SK-N-MC (cell line): ENCODE data around the gene CDC42BPB.

Experiments
- EZH2 ChIP-seq: fragments of 200-600 bp; sonication (generic); IDR thresholded peaks from one replicate; pipeline ENCODE4 v1.6.1; 2017; ENCODE audit warnings: antibody characterized with exemption
- POLR2AphosphoS5 ChIP-seq: IDR thresholded peaks from 2 replicates; pipeline ENCODE4 v1.6.1; 2012; ENCODE audit warnings: mild to moderate bottlenecking, low read depth, low read length, borderline replicate concordance

GRCh38 chr14:102996941-102997340 lies 60.4 kb downstream of the CDC42BPB start:
- TF ChIP-seq POLR2AphosphoS5: no peak
- TF ChIP-seq EZH2: no peak
